Osteoblast (primary cell): ENCODE measurements around the gene HLA-DRA. TPM values are rescaled to one million over a fixed set of nuclear protein-coding genes. Genes with fewer than 3 reads are reported as not detected.
A peak's percentile ranks its signal among the peaks of the same experiment; 100 is the strongest.
"Not testable (repeated sequence)": the region's sequence is repeated elsewhere in the genome, so short reads cannot be mapped to it uniquely, and the experiment has no call there.

Experiments
- DNase-seq: peaks from one replicate; pipeline ENCODE4 v3.0.0; 2011; ENCODE audit warnings: low spot score, mixed read lengths; ENCODE audit not compliant: insufficient read length; ENCODE audit errors: missing footprints
- H2AFZ ChIP-seq: 2 replicates; pipeline ENCODE4 v1.6.0; 2011; ENCODE audit warnings: mild to moderate bottlenecking, low read length
- H3K27ac ChIP-seq: 2 replicates; pipeline ENCODE4 v1.5.1; 2011; ENCODE audit warnings: mild to moderate bottlenecking, low read depth, low read length, moderate library complexity
- H3K27me3 ChIP-seq: 2 replicates; pipeline ENCODE4 v1.6.0; 2012; ENCODE audit warnings: mild to moderate bottlenecking, control low read depth, inconsistent platforms, low read length, moderate library complexity; ENCODE audit not compliant: insufficient read depth
- H3K36me3 ChIP-seq: 2 replicates; pipeline ENCODE4 v1.5.1; 2011; ENCODE audit warnings: mild to moderate bottlenecking, low read length, control low read depth, moderate library complexity; ENCODE audit not compliant: insufficient read depth
- H3K4me1 ChIP-seq: 2 replicates; pipeline ENCODE4 v1.5.1; 2011; ENCODE audit warnings: mild to moderate bottlenecking, low read length, control low read depth, moderate library complexity; ENCODE audit not compliant: insufficient read depth
- H3K4me2 ChIP-seq: 2 replicates; pipeline ENCODE4 v1.6.0; 2011; ENCODE audit warnings: mild to moderate bottlenecking, low read length; ENCODE audit not compliant: insufficient read depth
- H3K4me3 ChIP-seq: fragments of 200-600 bp; sonication (generic); 3 replicates; pipeline ENCODE4 v1.5.1; 2012; ENCODE audit warnings: mild to moderate bottlenecking, low read length, inconsistent platforms; ENCODE audit not compliant: insufficient read depth
- H3K79me2 ChIP-seq: 2 replicates; pipeline ENCODE4 v1.6.0; 2012; ENCODE audit warnings: mild to moderate bottlenecking, low read length, control low read depth, inconsistent platforms; ENCODE audit not compliant: insufficient read depth
- H3K9me3 ChIP-seq: 2 replicates; pipeline ENCODE4 v1.5.1; 2011; ENCODE audit warnings: low read depth, low read length, control low read depth
- H4K20me1 ChIP-seq: 2 replicates; pipeline ENCODE4 v1.6.0; 2012; ENCODE audit warnings: mild to moderate bottlenecking, low read length, control low read depth; ENCODE audit not compliant: insufficient read depth
- total RNA-seq: library from RNA; depleted of rRNA; stranded (reverse); fragments of >200 nt; gene quantifications from 2 replicates; pipeline ENCODE4 v1.2.3, GENCODE V29; 2012
- TF ChIP-seq, protein P1 (sequence below): IDR thresholded peaks from 2 replicates; pipeline ENCODE4 v1.5.1; 2011; ENCODE audit warnings: mild to moderate bottlenecking, low read depth, low read length, moderate library complexity; ENCODE audit errors: extremely low read depth

HLA-DRA gene
- total RNA-seq, 1 donor = 5.8 TPM

DNA sequence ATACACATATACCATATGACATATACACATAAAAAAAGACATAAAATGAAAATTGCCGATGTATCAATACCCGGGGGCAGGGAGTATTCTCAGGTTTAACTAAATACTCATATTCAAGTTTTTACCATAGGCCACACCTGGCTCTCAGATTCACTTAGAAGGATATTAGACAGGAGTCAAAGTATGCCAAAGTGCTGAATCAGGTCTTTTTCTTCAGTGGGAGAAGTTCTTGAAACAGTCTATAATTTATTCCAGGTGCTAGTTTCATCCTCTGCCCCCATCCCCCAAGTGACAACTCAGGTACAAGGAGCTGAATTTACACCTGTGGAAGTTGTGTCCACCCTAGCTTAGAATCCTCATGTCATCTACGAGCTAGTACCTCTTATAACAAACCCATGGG, 8.5 kb upstream of the HLA-DRA start:
- no peak for DNase-seq
- H3K4me2 ChIP-seq = no peak overlapping the region
- no peaks in the 10 kb centered on the region for H4K20me1 ChIP-seq
- H3K79me2 ChIP-seq = no peaks in the 10 kb centered on the region
- no peaks in the 10 kb centered on the region for H3K36me3 ChIP-seq
- TF ChIP-seq, protein P1, sequence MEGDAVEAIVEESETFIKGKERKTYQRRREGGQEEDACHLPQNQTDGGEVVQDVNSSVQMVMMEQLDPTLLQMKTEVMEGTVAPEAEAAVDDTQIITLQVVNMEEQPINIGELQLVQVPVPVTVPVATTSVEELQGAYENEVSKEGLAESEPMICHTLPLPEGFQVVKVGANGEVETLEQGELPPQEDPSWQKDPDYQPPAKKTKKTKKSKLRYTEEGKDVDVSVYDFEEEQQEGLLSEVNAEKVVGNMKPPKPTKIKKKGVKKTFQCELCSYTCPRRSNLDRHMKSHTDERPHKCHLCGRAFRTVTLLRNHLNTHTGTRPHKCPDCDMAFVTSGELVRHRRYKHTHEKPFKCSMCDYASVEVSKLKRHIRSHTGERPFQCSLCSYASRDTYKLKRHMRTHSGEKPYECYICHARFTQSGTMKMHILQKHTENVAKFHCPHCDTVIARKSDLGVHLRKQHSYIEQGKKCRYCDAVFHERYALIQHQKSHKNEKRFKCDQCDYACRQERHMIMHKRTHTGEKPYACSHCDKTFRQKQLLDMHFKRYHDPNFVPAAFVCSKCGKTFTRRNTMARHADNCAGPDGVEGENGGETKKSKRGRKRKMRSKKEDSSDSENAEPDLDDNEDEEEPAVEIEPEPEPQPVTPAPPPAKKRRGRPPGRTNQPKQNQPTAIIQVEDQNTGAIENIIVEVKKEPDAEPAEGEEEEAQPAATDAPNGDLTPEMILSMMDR = no peak
- H3K4me1 ChIP-seq = no peaks in the 10 kb centered on the region
- no peak overlapping the region for H3K27ac ChIP-seq
- peaks cover 2% of the 10 kb centered on the region for H3K27me3 ChIP-seq
- no peak overlapping the region for H2AFZ ChIP-seq
- no peaks in the 10 kb centered on the region for H3K9me3 ChIP-seq
- H3K4me3 ChIP-seq = no peak overlapping the region

DNA sequence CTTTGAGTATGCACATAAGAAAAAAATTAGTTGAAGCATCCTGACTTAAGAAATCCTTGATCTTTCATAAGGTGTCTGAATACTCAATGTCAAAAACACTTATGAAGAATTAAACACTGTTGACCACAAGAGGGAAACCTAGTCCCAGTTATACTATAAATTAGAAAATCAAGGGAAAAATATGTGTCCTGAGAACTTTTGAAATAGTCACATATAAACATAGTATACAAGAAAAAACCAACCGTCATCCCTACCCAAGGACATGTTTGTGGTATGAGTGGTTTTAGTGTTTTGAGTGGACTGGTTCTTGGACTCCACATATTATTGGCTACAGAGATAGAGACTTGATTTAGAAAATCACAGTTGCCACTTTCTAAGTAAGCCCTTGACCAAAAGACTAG, 7.6 kb upstream of the HLA-DRA start:
- Histone ChIP-seq H3K4me1 (no peaks in the 10 kb centered on the region), H3K4me2 (no peak overlapping the region), H3K27ac (no peak overlapping the region), H3K36me3 (no peaks in the 10 kb centered on the region), H3K4me3 (no peak overlapping the region), H3K9me3 (no peaks in the 10 kb centered on the region), H4K20me1 (no peaks in the 10 kb centered on the region), H3K27me3 (peaks cover 3% of the 10 kb centered on the region), H2AFZ (no peak overlapping the region), H3K79me2 (no peaks in the 10 kb centered on the region)
- DNase-seq = peak; percentile 61
- TF ChIP-seq, protein P1 = peak; percentile 44

DNA sequence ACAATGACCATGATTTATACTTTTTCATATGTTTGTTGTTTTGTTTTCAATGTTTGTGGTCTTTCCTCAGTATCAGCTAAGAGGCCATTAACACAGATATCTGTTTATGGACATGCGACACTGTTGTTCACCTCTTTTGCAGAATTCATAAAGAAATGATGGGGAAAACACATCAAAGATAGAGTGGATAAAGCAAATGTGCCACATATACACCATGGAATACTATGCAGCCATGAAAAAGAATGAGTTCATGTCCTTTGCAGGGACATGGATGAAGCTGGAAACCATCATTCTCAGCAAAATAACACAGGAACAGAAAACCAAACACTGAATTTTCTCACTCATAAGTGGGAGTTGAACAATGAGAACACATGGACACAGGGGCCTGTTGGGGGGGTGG, 5.7 kb upstream of the HLA-DRA start:
- H3K36me3 ChIP-seq, H3K9me3 ChIP-seq, H3K27me3 ChIP-seq, H3K79me2 ChIP-seq, H3K4me3 ChIP-seq, H4K20me1 ChIP-seq, DNase-seq, H3K27ac ChIP-seq, H3K4me2 ChIP-seq, H3K4me1 ChIP-seq, H2AFZ ChIP-seq: not testable (repeated sequence)

DNA sequence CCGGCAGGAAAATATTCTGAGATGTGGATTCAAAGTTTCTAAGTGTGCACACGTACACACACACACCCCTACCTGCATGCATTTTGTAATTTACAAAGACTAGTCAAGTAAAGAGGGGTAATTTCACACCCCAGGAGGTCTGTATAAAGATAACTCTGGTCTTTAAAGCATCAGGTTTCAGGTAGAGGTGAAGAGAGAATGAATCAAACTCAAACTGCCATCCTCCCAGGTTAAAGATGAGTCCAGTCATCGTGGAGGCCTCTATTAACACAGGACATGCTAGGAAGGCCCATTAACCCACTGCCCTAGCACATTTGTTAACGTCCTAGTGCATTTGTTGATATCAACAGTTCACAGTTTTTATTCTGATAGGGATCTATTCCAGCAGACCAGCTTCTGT, 3.5 kb upstream of the HLA-DRA start:
- H3K4me1 ChIP-seq = no peaks in the 10 kb centered on the region
- no peak overlapping the region for H3K4me2 ChIP-seq
- H3K27me3 ChIP-seq = peaks cover 3% of the 10 kb centered on the region
- H3K36me3 ChIP-seq = no peaks in the 10 kb centered on the region
- H3K79me2 ChIP-seq = no peaks in the 10 kb centered on the region
- no peak for DNase-seq
- H3K27ac ChIP-seq = no peak overlapping the region
- no peak overlapping the region for H2AFZ ChIP-seq
- TF ChIP-seq, protein P1 = no peak
- H3K4me3 ChIP-seq = no peak overlapping the region
- H3K9me3 ChIP-seq = no peaks in the 10 kb centered on the region
- H4K20me1 ChIP-seq = no peaks in the 10 kb centered on the region
